ENCODE results near the gene ZNF286A.
A peak's percentile ranks its signal among the peaks of the same experiment; 100 is the strongest.
"Not testable (repeated sequence)": the region's sequence is repeated elsewhere in the genome, so short reads cannot be mapped to it uniquely, and the experiment has no call there.

Gene ZNF286A

DNA sequence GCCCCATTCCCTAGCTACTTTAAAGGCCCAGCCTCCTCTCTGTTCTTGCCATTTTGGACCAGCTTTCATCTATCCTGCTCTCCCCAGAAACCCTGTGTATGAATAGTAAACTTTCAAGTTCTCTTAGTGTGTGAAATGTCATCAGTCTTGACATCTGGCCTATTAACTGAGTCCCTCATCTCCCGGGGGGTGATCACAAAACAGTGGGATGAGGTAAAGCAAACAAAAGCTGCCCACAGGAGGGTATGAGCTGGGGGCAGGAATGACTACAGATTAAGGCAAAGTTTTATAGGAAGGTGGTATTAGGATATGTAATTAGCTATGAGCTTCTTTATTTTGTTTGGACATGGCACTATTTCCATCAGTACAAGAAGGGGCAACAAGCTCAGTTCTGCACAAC is 24.9 kb upstream of the ZNF286A start:
- H3K27me3 ChIP-seq (ENCODE audit: insufficient read depth, low read length); H2AK5ac ChIP-seq (ENCODE audit: low read length); H3K4me3 ChIP-seq (ENCODE audit: low read depth, low read length); H3K14ac ChIP-seq (ENCODE audit: low read length); H3K36me3 ChIP-seq (ENCODE audit: control insufficient read depth in 1 of 2, insufficient read depth in 2 of 2, low read length in 2 of 2); H2BK120ac ChIP-seq (ENCODE audit: insufficient read depth, low read length, poor library complexity); H3K79me1 ChIP-seq (ENCODE audit: low read length); H4K8ac ChIP-seq (ENCODE audit: low read depth, low read length); H3K4ac ChIP-seq (ENCODE audit: low read depth, low read length); H3K9me3 ChIP-seq (ENCODE audit: insufficient read depth, low read depth, low read length); H3K9ac ChIP-seq (ENCODE audit: low read length); H2BK12ac ChIP-seq (ENCODE audit: low read length); H3K27ac ChIP-seq (ENCODE audit: low read depth, low read length); H4K12ac ChIP-seq (ENCODE audit: low read depth, low read length); H3K4me1 ChIP-seq (ENCODE audit: control insufficient read depth in 1 of 2, insufficient read depth in 2 of 2, low read length in 2 of 2); H4K91ac ChIP-seq (ENCODE audit: low read depth, low read length); H3K79me2 ChIP-seq (ENCODE audit: control insufficient read depth, insufficient read depth, low read length, poor library complexity); H3K18ac ChIP-seq (ENCODE audit: low read length); H3K23ac ChIP-seq (ENCODE audit: low read length); DNase-seq; H2AFZ ChIP-seq (ENCODE audit: insufficient read depth, low read length, poor library complexity); H3K4me2 ChIP-seq (ENCODE audit: low read length); H2BK5ac ChIP-seq (ENCODE audit: low read depth, low read length, poor library complexity): not testable (repeated sequence)
- no CpG with 5 or more reads among the region's 1 CpG for WGBS (ENCODE audit: extremely low coverage, insufficient coverage, insufficient read length)

DNA sequence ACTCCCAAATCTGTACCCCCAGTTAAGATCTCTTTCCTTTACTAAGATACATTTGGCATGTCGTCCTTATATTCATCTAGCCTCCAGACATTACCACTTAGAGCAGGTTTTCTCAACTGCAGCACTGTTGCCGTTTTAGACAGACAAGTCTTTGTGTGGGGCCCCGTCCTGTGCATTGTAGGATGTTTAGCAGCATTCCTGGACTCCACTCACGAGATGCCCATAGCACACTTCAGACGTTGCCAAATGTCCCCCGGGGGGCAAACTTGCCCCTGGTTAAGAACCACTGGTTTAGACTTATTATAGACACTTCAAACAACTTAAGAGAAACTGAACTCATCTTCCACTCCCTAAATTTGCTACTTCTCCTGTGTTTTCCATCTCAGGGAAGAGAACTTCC is 23.6 kb upstream of the ZNF286A start:
- not testable (repeated sequence) for H2BK12ac ChIP-seq (ENCODE audit: low read length); H2AFZ ChIP-seq (ENCODE audit: insufficient read depth, low read length, poor library complexity); H4K12ac ChIP-seq (ENCODE audit: low read depth, low read length); H2BK5ac ChIP-seq (ENCODE audit: low read depth, low read length, poor library complexity); H3K23ac ChIP-seq (ENCODE audit: low read length); H3K36me3 ChIP-seq (ENCODE audit: control insufficient read depth in 1 of 2, insufficient read depth in 2 of 2, low read length in 2 of 2); H3K27me3 ChIP-seq (ENCODE audit: insufficient read depth, low read length); H3K9me3 ChIP-seq (ENCODE audit: insufficient read depth, low read depth, low read length); H3K4ac ChIP-seq (ENCODE audit: low read depth, low read length); H2BK120ac ChIP-seq (ENCODE audit: insufficient read depth, low read length, poor library complexity); H2AK5ac ChIP-seq (ENCODE audit: low read length); H3K9ac ChIP-seq (ENCODE audit: low read length); H3K79me1 ChIP-seq (ENCODE audit: low read length); H3K79me2 ChIP-seq (ENCODE audit: control insufficient read depth, insufficient read depth, low read length, poor library complexity); H3K4me2 ChIP-seq (ENCODE audit: low read length); H3K14ac ChIP-seq (ENCODE audit: low read length); H3K4me1 ChIP-seq (ENCODE audit: control insufficient read depth in 1 of 2, insufficient read depth in 2 of 2, low read length in 2 of 2); H3K18ac ChIP-seq (ENCODE audit: low read length); H3K27ac ChIP-seq (ENCODE audit: low read depth, low read length); H4K91ac ChIP-seq (ENCODE audit: low read depth, low read length); H4K8ac ChIP-seq (ENCODE audit: low read depth, low read length); H3K4me3 ChIP-seq (ENCODE audit: low read depth, low read length)
- DNase-seq = peak in 1 of 2 donors; percentile 55
- no CpG with 5 or more reads among the region's 6 CpGs for WGBS (ENCODE audit: extremely low coverage, insufficient coverage, insufficient read length)

- not testable (repeated sequence) for H2AK5ac ChIP-seq (ENCODE audit: low read length); H3K23ac ChIP-seq (ENCODE audit: low read length); H3K9me3 ChIP-seq (ENCODE audit: insufficient read depth, low read depth, low read length); H2BK5ac ChIP-seq (ENCODE audit: low read depth, low read length, poor library complexity); H4K8ac ChIP-seq (ENCODE audit: low read depth, low read length); H3K9ac ChIP-seq (ENCODE audit: low read length); H3K27me3 ChIP-seq (ENCODE audit: insufficient read depth, low read length); H4K91ac ChIP-seq (ENCODE audit: low read depth, low read length); H3K27ac ChIP-seq (ENCODE audit: low read depth, low read length); DNase-seq; H3K4ac ChIP-seq (ENCODE audit: low read depth, low read length); H3K4me1 ChIP-seq (ENCODE audit: control insufficient read depth in 1 of 2, insufficient read depth in 2 of 2, low read length in 2 of 2); H3K79me1 ChIP-seq (ENCODE audit: low read length); H3K36me3 ChIP-seq (ENCODE audit: control insufficient read depth in 1 of 2, insufficient read depth in 2 of 2, low read length in 2 of 2); H3K4me2 ChIP-seq (ENCODE audit: low read length); H3K18ac ChIP-seq (ENCODE audit: low read length); H4K12ac ChIP-seq (ENCODE audit: low read depth, low read length); H3K14ac ChIP-seq (ENCODE audit: low read length); H2AFZ ChIP-seq (ENCODE audit: insufficient read depth, low read length, poor library complexity); H3K4me3 ChIP-seq (ENCODE audit: low read depth, low read length); H2BK12ac ChIP-seq (ENCODE audit: low read length); H3K79me2 ChIP-seq (ENCODE audit: control insufficient read depth, insufficient read depth, low read length, poor library complexity); H2BK120ac ChIP-seq (ENCODE audit: insufficient read depth, low read length, poor library complexity)
- no CpG with 5 or more reads among the region's 3 CpGs for WGBS (ENCODE audit: extremely low coverage, insufficient coverage, insufficient read length)
These were observed 16.4 kb upstream of the ZNF286A start for GRCh38 chr17:15683135-15683534.

DNA sequence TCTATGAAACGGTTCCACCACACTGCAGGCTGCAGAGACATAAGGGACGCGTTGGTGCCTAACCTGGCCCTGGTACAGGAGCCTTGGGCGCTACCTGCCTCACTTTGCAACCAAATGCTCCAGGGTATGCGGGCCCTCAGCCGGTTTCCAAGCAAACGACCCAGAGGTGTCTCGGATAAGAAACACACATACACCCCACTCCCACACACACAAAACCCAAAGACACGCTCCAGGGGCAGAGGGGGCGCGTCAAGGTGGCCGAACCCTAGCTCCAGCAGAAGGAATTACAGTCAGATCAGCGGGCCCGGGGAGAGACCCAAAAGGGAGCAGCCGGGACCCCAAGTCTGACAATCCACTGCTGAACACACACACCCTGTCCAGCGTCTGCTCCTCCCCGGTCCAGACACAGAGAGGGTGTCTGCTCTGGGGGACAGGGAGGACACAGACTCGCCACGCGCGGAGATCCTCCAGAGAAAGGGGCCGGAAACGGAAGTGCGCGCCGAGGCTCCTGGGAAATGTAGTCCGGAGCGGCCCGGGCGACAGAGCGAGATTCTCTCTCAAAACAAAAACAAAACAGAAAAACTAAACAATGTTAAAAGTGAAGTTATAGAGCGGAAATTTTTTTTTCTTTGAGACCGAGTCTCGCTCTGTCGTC is 15.6 kb upstream of the ZNF286A start, which contains the start of gene TRIM16:
Gene TRIM16, minus strand, starts transcription at position 488 of the 655 bp plus-strand sequence. CDS start 32,702 bp downstream, outside the sequence.
- not testable (repeated sequence) for H3K27ac ChIP-seq (ENCODE audit: low read depth, low read length); H3K4me1 ChIP-seq (ENCODE audit: control insufficient read depth in 1 of 2, insufficient read depth in 2 of 2, low read length in 2 of 2); H3K23ac ChIP-seq (ENCODE audit: low read length); H3K79me2 ChIP-seq (ENCODE audit: control insufficient read depth, insufficient read depth, low read length, poor library complexity); H2BK5ac ChIP-seq (ENCODE audit: low read depth, low read length, poor library complexity); H2AK5ac ChIP-seq (ENCODE audit: low read length); H2BK12ac ChIP-seq (ENCODE audit: low read length); H3K36me3 ChIP-seq (ENCODE audit: control insufficient read depth in 1 of 2, insufficient read depth in 2 of 2, low read length in 2 of 2); H3K9me3 ChIP-seq (ENCODE audit: insufficient read depth, low read depth, low read length); H3K79me1 ChIP-seq (ENCODE audit: low read length); H3K27me3 ChIP-seq (ENCODE audit: insufficient read depth, low read length)
- Histone ChIP-seq H2BK120ac (ENCODE audit: insufficient read depth, low read length, poor library complexity) (peak within 1 kb of the TSS; percentile 72), H4K8ac (ENCODE audit: low read depth, low read length) (peak within 1 kb of the TSS; percentile 93), H3K18ac (ENCODE audit: low read length) (peak within 1 kb of the TSS; percentile 29), H2AFZ (ENCODE audit: insufficient read depth, low read length, poor library complexity) (peak within 1 kb of the TSS; percentile 93), H3K4ac (ENCODE audit: low read depth, low read length) (peak within 1 kb of the TSS; percentile 52), H3K4me2 (ENCODE audit: low read length) (peak within 1 kb of the TSS; percentile 78), H4K91ac (ENCODE audit: low read depth, low read length) (peak within 1 kb of the TSS; percentile 65), H3K14ac (ENCODE audit: low read length) (peak within 1 kb of the TSS; percentile 61), H3K9ac (ENCODE audit: low read length) (peak within 1 kb of the TSS; percentile 4), H3K4me3 (ENCODE audit: low read depth, low read length) (peak within 1 kb of the TSS; percentile 80), H4K12ac (ENCODE audit: low read depth, low read length) (peak within 1 kb of the TSS; percentile 80)
- peak; percentile 43 to 75 for DNase-seq
- no CpG with 5 or more reads among the region's 35 CpGs for WGBS (ENCODE audit: extremely low coverage, insufficient coverage, insufficient read length)

All from trophoblast cell (in vitro differentiated cells and primary cell).